A549 (cell line): Measurements from ENCODE around the gene MAGI1. TPM values are rescaled to one million over a fixed set of nuclear protein-coding genes. Genes with fewer than 3 reads are reported as not detected.
A peak's percentile ranks its signal among the peaks of the same experiment; 100 is the strongest.

Experiments
- ATAC-seq, 2 experiments: fragments of 200-7000 bp in 1 of 2; fragments of >200 bp in 1 of 2; cut with Nextera tagmentation in 1 of 2; cut with Tn5 transposase in 1 of 2; 3 replicates each; pipeline versions ENCODE4 v1.8.0 to v1.9.1; 2018 to 2020; ENCODE audit warnings: mild to moderate bottlenecking in 1 of 2, moderate library complexity in 1 of 2
- CTCF ChIA-PET: fragments of 300-600 bp; sonication (Branson Sonifier 250); formaldehyde crosslinking; extraction: SDS; loops from one replicate; lab custom pipeline; 2021; ENCODE audit warnings: antibody characterized with exemption, inconsistent platforms; lab: Yijun Ruan, JAX
- POLR2A ChIA-PET: fragments of 350-600 bp; formaldehyde crosslinking; extraction: SDS; loops from one replicate; lab custom pipeline; 2021; ENCODE audit warnings: antibody characterized with exemption, inconsistent platforms; lab: Yijun Ruan, JAX
- DNase-seq, 2 experiments: peaks; one replicate each; pipeline versions ENCODE4 v3.0.0 to v3.0.0-alpha.2; 2011 to 2016; ENCODE audit warnings: low read depth in 1 of 2, low spot score in 1 of 2
- FAIRE-seq: peaks from 2 replicates; lab custom pipeline; 2011; peaks lifted over from hg19 to GRCh38; lab: Jason Lieb, UNC
- H3K27ac ChIP-seq, 2 experiments: fragments of >200 bp; sonication (Bioruptor Twin); formaldehyde crosslinking; 3 replicates each; pipeline ENCODE4 v1.5.1; 2016 to 2017
- H3K4me1 ChIP-seq: fragments of >200 bp; sonication (Bioruptor Twin); formaldehyde crosslinking; 3 replicates; pipeline ENCODE4 v1.6.1; 2016
- H3K4me2 ChIP-seq: fragments of >200 bp; sonication (Bioruptor Twin); formaldehyde crosslinking; 3 replicates; pipeline ENCODE4 v1.6.1; 2016
- H3K4me3 ChIP-seq: fragments of >200 bp; sonication (Bioruptor Twin); formaldehyde crosslinking; 3 replicates; pipeline ENCODE4 v1.5.1; 2016
- H3K9me3 ChIP-seq: fragments of >200 bp; sonication (Bioruptor Twin); formaldehyde crosslinking; 3 replicates; pipeline ENCODE4 v1.6.1; 2016
- BHLHE40 ChIP-seq: IDR thresholded peaks from 2 replicates; pipeline ENCODE4 v1.6.1; 2012; ENCODE audit warnings: low read depth, low read length, inconsistent platforms
- CBX2 ChIP-seq: fragments of 200-600 bp; sonication (generic); IDR thresholded peaks from 2 replicates; pipeline ENCODE4 v1.6.1; 2016; ENCODE audit warnings: low read depth, mild to moderate bottlenecking, borderline replicate concordance
- CBX8 ChIP-seq: fragments of 200-600 bp; sonication (generic); IDR thresholded peaks from 2 replicates; pipeline ENCODE4 v1.6.1; 2016
- CEBPB ChIP-seq, 2 experiments: fragments of >200 bp in 1 of 2; sonication (Bioruptor Twin) in 1 of 2; formaldehyde crosslinking in 1 of 2; IDR thresholded peaks; 2 replicates each; pipeline ENCODE4 v1.6.1; 2012 to 2016
- CTCF ChIP-seq: fragments of >200 bp; sonication (Bioruptor Twin); formaldehyde crosslinking; IDR thresholded peaks from 3 replicates; pipeline ENCODE4 v1.5.1; 2016
- EHMT2 ChIP-seq: fragments of 200-600 bp; sonication (generic); IDR thresholded peaks from 2 replicates; pipeline ENCODE4 v1.6.1; 2016; ENCODE audit warnings: antibody characterized with exemption, low read depth, mild to moderate bottlenecking, moderate library complexity
- ESRRA ChIP-seq: fragments of 150-350 bp; IDR thresholded peaks from 2 replicates; pipeline ENCODE4 v1.6.1; 2014; ENCODE audit warnings: mild to moderate bottlenecking, low read length, borderline replicate concordance
- GATA3 ChIP-seq: IDR thresholded peaks from 2 replicates; pipeline ENCODE4 v1.6.1; 2012; ENCODE audit warnings: borderline replicate concordance
- HDAC2 ChIP-seq: fragments of 200-600 bp; sonication (generic); IDR thresholded peaks from 2 replicates; pipeline ENCODE4 v1.6.1; 2016
- HOXB13 ChIP-seq: fragments of 250-450 bp; sonication (Bioruptor Pico); IDR thresholded peaks from 2 replicates; pipeline ENCODE4 v1.5.0; 2020; ENCODE audit warnings: low read depth, mild to moderate bottlenecking, moderate library complexity
- HOXB5 ChIP-seq: fragments of 250-450 bp; sonication (Bioruptor Pico); IDR thresholded peaks from 2 replicates; pipeline ENCODE4 v1.5.0; 2020; ENCODE audit warnings: mild to moderate bottlenecking, moderate library complexity
- JUN ChIP-seq, 2 experiments: fragments of >200 bp; sonication (Bioruptor Twin); formaldehyde crosslinking; IDR thresholded peaks; 2 replicates in 1 of 2; 3 replicates in 1 of 2; pipeline ENCODE4 v1.6.1; 2016 to 2017
- KDM5A ChIP-seq: fragments of 200-600 bp; sonication (generic); IDR thresholded peaks from 2 replicates; pipeline ENCODE4 v1.6.1; 2016; ENCODE audit warnings: antibody characterized with exemption, mild to moderate bottlenecking
- MAZ ChIP-seq: fragments of 150-350 bp; IDR thresholded peaks from 2 replicates; pipeline ENCODE4 v1.6.1; 2014; ENCODE audit warnings: antibody characterized with exemption, low read depth, low read length, borderline replicate concordance
- PHF8 ChIP-seq: fragments of 200-600 bp; sonication (generic); IDR thresholded peaks from 2 replicates; pipeline ENCODE4 v1.6.1; 2016; ENCODE audit warnings: low read depth, mild to moderate bottlenecking, antibody characterized with exemption, moderate library complexity, borderline replicate concordance
- RAD21 ChIP-seq, 2 experiments: fragments of >200 bp in 1 of 2; sonication (Bioruptor Twin) in 1 of 2; formaldehyde crosslinking in 1 of 2; IDR thresholded peaks in 1 of 2; conservative IDR thresholded peaks in 1 of 2; 2 replicates in 1 of 2; 3 replicates in 1 of 2; pipeline ENCODE4 v1.6.1; 2012 to 2018; ENCODE audit warnings: inconsistent platforms in 1 of 2
- RCOR1 ChIP-seq: fragments of 150-350 bp; IDR thresholded peaks from 2 replicates; pipeline ENCODE4 v1.6.1; 2014; ENCODE audit warnings: antibody characterized with exemption, low read length, low read depth
- REST ChIP-seq: fragments of 200-600 bp; sonication (generic); IDR thresholded peaks from 2 replicates; pipeline ENCODE4 v1.6.1; 2016; ENCODE audit warnings: antibody characterized with exemption, mild to moderate bottlenecking, moderate library complexity
- SREBF2 ChIP-seq: fragments of 450-650 bp; IDR thresholded peaks from 2 replicates; pipeline ENCODE4 v1.6.1; 2014; ENCODE audit warnings: mild to moderate bottlenecking, moderate library complexity
- ZFP36 ChIP-seq: fragments of 450-650 bp; IDR thresholded peaks from 2 replicates; pipeline ENCODE4 v1.6.1; 2014; ENCODE audit warnings: borderline replicate concordance; ENCODE audit not compliant: partially characterized antibody
- ZNF302 ChIP-seq: fragments of 250-450 bp; sonication (Bioruptor Pico); IDR thresholded peaks from 2 replicates; pipeline ENCODE4 v1.9.0; 2021; ENCODE audit warnings: inconsistent platforms, mild to moderate bottlenecking, moderate library complexity
- WGBS: methylation state at CpG from one replicate; pipeline ENCODE4 v1.1.6; 2017; ENCODE audit errors: missing lambda C conversion rate; 5-methylcytosine and 5-hydroxymethylcytosine counted together
- polyA plus RNA-seq, 4 experiments: library from polyadenylated mRNA; depleted of rRNA in 3 of 4; stranded (reverse); fragments of >200 nt; fragmentation: RNase III in 1 of 4; extraction: RNeasy Plus Mini Kit Qiagen cat#74134 plus additional on column Dnase treatment in 1 of 4; gene quantifications; 2 replicates in 3 of 4; 3 replicates in 1 of 4; pipeline ENCODE4 v1.2.3, GENCODE V29; 2011 to 2017
- TF ChIP-seq, protein P1 (sequence below): fragments of >200 bp; sonication (Bioruptor Twin); formaldehyde crosslinking; IDR thresholded peaks from 3 replicates; pipeline ENCODE4 v1.6.1; 2016
- TF ChIP-seq, protein P2 (sequence below): fragments of >200 bp; sonication (Bioruptor Twin); formaldehyde crosslinking; IDR thresholded peaks from 2 replicates; pipeline ENCODE4 v1.6.1; 2016
- TF ChIP-seq, protein P3 (sequence below): IDR thresholded peaks from 2 replicates; pipeline ENCODE4 v1.6.1; 2012
- TF ChIP-seq, protein P4 (sequence below): fragments of 150-350 bp; IDR thresholded peaks from 2 replicates; pipeline ENCODE4 v1.6.1; 2014; ENCODE audit warnings: low read depth, mild to moderate bottlenecking, low read length

The MAGI1 gene
- polyA plus RNA-seq, 2 of the 4 experiments (the other 2 are of a cell fraction), result 4.7 to 6.6 TPM

DNA sequence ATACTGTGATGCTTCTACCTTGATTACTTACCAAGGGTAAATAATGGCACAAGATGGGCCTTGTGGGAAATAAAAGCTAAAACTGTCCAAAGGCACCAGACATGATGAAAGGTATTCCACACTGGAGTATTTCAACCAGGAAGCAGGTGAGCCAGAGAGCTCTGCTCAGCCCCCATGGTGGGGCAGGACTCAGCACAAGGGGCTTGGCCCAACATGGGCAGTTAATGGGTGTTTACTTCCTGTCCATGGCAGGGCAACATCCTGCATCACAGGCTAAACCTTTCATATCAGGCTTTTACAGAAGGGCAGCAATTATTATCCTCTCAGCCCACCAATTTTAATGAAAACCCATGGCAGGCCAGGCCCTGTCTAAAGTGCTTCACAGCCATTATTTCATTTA is 38.2 kb downstream of the MAGI1 start:
- Histone ChIP-seq H3K4me3 (no peak overlapping the region), H3K9me3 (no peaks in the 10 kb centered on the region), H3K4me2 (peak overlapping the region; percentile 69; the same call in 2 of the 3 replicates), H3K27ac (peak overlapping the region in 1 of 2 experiments; percentile 24; a peak in 2 of 6 replicates)
- POLR2A ChIA-PET, result interaction anchor here (0.6 kb wide), 1 partner anchor 67 kb away, joined by 6 read pairs; no protein-coding TSS in a partner anchor
- no peak for DNase-seq
- no peak for FAIRE-seq
- TF ChIP-seq CBX8 (no peak), RCOR1 (no peak), RAD21 (conservative IDR thresholded peaks at IDR 0.05 in 1 of 2, IDR thresholded peaks at IDR 0.05 in 1 of 2) (no peak), ZFP36 (no peak), KDM5A (no peak)
- TF ChIP-seq, protein P1, sequence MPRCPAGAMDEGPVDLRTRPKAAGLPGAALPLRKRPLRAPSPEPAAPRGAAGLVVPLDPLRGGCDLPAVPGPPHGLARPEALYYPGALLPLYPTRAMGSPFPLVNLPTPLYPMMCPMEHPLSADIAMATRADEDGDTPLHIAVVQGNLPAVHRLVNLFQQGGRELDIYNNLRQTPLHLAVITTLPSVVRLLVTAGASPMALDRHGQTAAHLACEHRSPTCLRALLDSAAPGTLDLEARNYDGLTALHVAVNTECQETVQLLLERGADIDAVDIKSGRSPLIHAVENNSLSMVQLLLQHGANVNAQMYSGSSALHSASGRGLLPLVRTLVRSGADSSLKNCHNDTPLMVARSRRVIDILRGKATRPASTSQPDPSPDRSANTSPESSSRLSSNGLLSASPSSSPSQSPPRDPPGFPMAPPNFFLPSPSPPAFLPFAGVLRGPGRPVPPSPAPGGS, result no peak
- TF ChIP-seq, protein P2, sequence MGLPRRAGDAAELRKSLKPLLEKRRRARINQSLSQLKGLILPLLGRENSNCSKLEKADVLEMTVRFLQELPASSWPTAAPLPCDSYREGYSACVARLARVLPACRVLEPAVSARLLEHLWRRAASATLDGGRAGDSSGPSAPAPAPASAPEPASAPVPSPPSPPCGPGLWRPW, result no peak
- TF ChIP-seq, all 56 proteins: peak for 0
- CTCF ChIA-PET, result interaction anchor here (1.0 kb wide), 1 partner anchor 37 kb away, joined by 3 read pairs; no protein-coding TSS in a partner anchor
- ATAC-seq, result no peak
- peaks cover 26% of the 10 kb centered on the region for H3K4me1 ChIP-seq

- peak overlapping the region; percentile 69 for H3K4me2 ChIP-seq
- 39% methylated on average over 8 of the region's 8 CpGs for WGBS
- H3K9me3 ChIP-seq, result no peaks in the 10 kb centered on the region
- H3K4me3 ChIP-seq, result no peak overlapping the region
- ATAC-seq (peak in 1 of 2 experiments; percentile 34; a peak in 1 of 6 replicates), DNase-seq (no peak), FAIRE-seq (no peak)
- ChIA-PET POLR2A (no interaction called here), CTCF (no interaction called here)
- H3K27ac ChIP-seq, result peak overlapping the region; percentile 24 to 66; a peak in 5 of 6 replicates
- peaks cover 33% of the 10 kb centered on the region for H3K4me1 ChIP-seq
- TF ChIP-seq EHMT2, result no peak
- TF ChIP-seq ESRRA, result no peak
- TF ChIP-seq GATA3, result no peak
- TF ChIP-seq REST, result no peak
- TF ChIP-seq KDM5A, result no peak
- TF ChIP-seq, protein P3, sequence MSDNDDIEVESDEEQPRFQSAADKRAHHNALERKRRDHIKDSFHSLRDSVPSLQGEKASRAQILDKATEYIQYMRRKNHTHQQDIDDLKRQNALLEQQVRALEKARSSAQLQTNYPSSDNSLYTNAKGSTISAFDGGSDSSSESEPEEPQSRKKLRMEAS, result no peak
- no peak for TF ChIP-seq ZNF302 (CRISPR knock-in tag)
- no peak for TF ChIP-seq PHF8
- no peak for TF ChIP-seq CEBPB (IDR thresholded peaks at IDR 0.05)
Measured at GRCh38 chr3:65999606-66000005, 39.1 kb downstream of the MAGI1 start.

DNA sequence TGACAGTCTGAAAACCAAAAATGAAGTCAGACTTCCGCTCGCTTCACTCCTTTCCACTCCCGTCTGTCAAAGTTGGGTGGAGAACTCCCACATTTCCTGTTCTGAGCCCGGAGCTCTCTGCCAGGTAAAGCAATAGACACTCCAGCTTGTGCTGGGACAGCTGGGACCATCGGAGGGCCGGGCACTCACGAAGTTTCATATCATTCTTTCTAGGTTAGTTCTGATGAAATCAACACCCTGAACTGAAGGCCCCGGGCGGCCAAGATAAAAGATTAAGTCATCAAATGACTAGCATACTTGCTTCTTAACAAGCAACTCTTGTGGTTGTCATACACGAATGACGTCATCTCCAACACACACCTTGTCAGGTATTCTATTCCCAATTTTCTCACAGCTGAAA is 42.1 kb downstream of the MAGI1 start:
- FAIRE-seq (no peak), ATAC-seq (no peak), DNase-seq (no peak)
- Histone ChIP-seq H3K4me2 (no peak overlapping the region), H3K4me3 (no peak overlapping the region), H3K9me3 (no peaks in the 10 kb centered on the region), H3K4me1 (peaks cover 33% of the 10 kb centered on the region), H3K27ac (no peak overlapping the region)
- ChIA-PET POLR2A (no interaction called here), CTCF (no interaction called here)
- WGBS, result 91% methylated on average over 11 of the region's 11 CpGs
- TF ChIP-seq HOXB13 (CRISPR knock-in tag), result no peak
- no peak for TF ChIP-seq CTCF
- TF ChIP-seq, protein P4, sequence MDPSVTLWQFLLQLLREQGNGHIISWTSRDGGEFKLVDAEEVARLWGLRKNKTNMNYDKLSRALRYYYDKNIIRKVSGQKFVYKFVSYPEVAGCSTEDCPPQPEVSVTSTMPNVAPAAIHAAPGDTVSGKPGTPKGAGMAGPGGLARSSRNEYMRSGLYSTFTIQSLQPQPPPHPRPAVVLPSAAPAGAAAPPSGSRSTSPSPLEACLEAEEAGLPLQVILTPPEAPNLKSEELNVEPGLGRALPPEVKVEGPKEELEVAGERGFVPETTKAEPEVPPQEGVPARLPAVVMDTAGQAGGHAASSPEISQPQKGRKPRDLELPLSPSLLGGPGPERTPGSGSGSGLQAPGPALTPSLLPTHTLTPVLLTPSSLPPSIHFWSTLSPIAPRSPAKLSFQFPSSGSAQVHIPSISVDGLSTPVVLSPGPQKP, result no peak
- TF ChIP-seq HDAC2, result no peak
- no peak for TF ChIP-seq CBX2
- TF ChIP-seq SREBF2, result no peak
- TF ChIP-seq MAZ, result no peak
- TF ChIP-seq, protein P2, result no peak
- TF ChIP-seq JUN (IDR thresholded peaks at IDR 0.05), result no peak
- TF ChIP-seq HOXB5 (CRISPR knock-in tag), result no peak
- no peak for TF ChIP-seq GATA3
- no peak for TF ChIP-seq ZFP36
- TF ChIP-seq BHLHE40, result no peak
